Adrenal gland (tissue), 12 donors: ENCODE measurements around the gene PPP2R2C. TPM values are rescaled to one million over a fixed set of nuclear protein-coding genes. Genes with fewer than 3 reads are reported as not detected.

Source experiments
- DNase-seq, 7 donors: peaks; one replicate each; pipeline ENCODE4 v3.0.0-alpha.2; 2019 to 2020
- H3K27ac ChIP-seq, 5 donors: fragments of 200-600 bp; sonication (generic) in 4 of 5; 1 replicate in 3 of 5; 2 replicates in 2 of 5; pipeline versions ENCODE4 v1.5.1 to v1.8.0; 2016 to 2020; ENCODE audit warnings: mild to moderate bottlenecking in 1 of 5
- H3K27me3 ChIP-seq: fragments of 200-600 bp; 2 replicates; pipeline ENCODE4 v1.8.0; 2021
- H3K36me3 ChIP-seq, 2 donors: fragments of 200-600 bp; replicated peaks in 1 of 2; 1 replicate in 1 of 2; 2 replicates in 1 of 2; pipeline versions ENCODE4 v1.5.1 to v1.8.0; 2018 to 2022
- H3K4me1 ChIP-seq, 2 donors: fragments of 200-600 bp; replicated peaks in 1 of 2; 1 replicate in 1 of 2; 2 replicates in 1 of 2; pipeline versions ENCODE4 v1.5.1 to v1.8.0; 2018 to 2021
- H3K4me3 ChIP-seq, 4 donors: fragments of 200-600 bp; sonication (generic) in 3 of 4; one replicate each; pipeline ENCODE4 v1.5.1; 2016 to 2018
- H3K9me3 ChIP-seq, 3 donors: fragments of 200-600 bp; sonication (generic) in 1 of 3; replicated peaks in 1 of 3; 1 replicate in 2 of 3; 2 replicates in 1 of 3; pipeline versions ENCODE4 v1.5.1 to v1.8.0; 2016 to 2021
- CTCF ChIP-seq, 6 experiments: fragments of 450-650 bp in 4 of 6; fragments of 200-600 bp in 2 of 6; sonication (generic) in 1 of 6; IDR thresholded peaks; 1 replicate in 5 of 6; 2 replicates in 1 of 6; pipeline versions ENCODE4 v1.5.1 to v1.8.0; 2016 to 2021; ENCODE audit warnings: antibody characterized with exemption in 6 of 6, mild to moderate bottlenecking in 2 of 6, moderate library complexity in 1 of 6
- POLR2A ChIP-seq, 2 donors: fragments of 450-650 bp; IDR thresholded peaks; one replicate each; pipeline ENCODE4 v1.6.1; 2017; ENCODE audit warnings: antibody characterized with exemption in 2 of 2, mild to moderate bottlenecking in 2 of 2, moderate library complexity in 1 of 2
- WGBS, 4 donors: extraction: QIAGEN DNeasy Blood & Tissue Kit in 2 of 4; methylation state at CpG; one replicate each; pipeline versions ENCODE4 v1.1.5 to v1.1.7; 2013 to 2017; 5-methylcytosine and 5-hydroxymethylcytosine counted together
- intact Hi-C, 2 donors: fragments of 100-400 bp; cut with DNase I; formaldehyde crosslinking; loops; one replicate each; pipeline versions ENCODE4 v1.14.1 to v1.15.0; 2022 to 2023
- polyA plus RNA-seq, 3 donors: library from polyadenylated mRNA; stranded (reverse); fragments of 200-250 nt in 2 of 3; fragments of 350-450 nt in 1 of 3; fragmentation: Illumina TruSeq in 1 of 3; extraction: RNeasy Lipid Tissue Mini Kit (QIAGEN cat#74804) in 1 of 3; gene quantifications; one replicate each; pipeline ENCODE4 v1.2.3, GENCODE V29; 2013 to 2014
- total RNA-seq, 9 donors: library from RNA; depleted of rRNA in 4 of 9; stranded (reverse); fragments of >200 nt in 4 of 9; fragments of 120-200 nt in 1 of 9; fragmentation: NEBNext Ultra II Directional in 1 of 9; extraction: Animal tissue kit (Norgen Biotek cat#: 25700) in 1 of 9; gene quantifications; one replicate each; pipeline versions ENCODE4 v1.1.0 to v1.2.4, GENCODE V29; 2013 to 2023
- donor health status: healthy with polysubstance abuse.
- donor health status: Bipolar disorder and iron deficiency.
- donor health status: DM: yes; HTN: yes; CAD: no.
- donor health status: DM: no; HTN: no; CAD: no.
- donor health status: DM: no; HTN: no; CAD: no.
- donor health status: DM: yes; HTN: yes; CAD: no.

PPP2R2C gene
- total and polyA plus RNA-seq, 12 donors = 0.17 to 7.2 (median 2.0) TPM; not detected in 3

- Histone ChIP-seq H3K4me1 (no peaks in the 10 kb centered on the region), H3K4me3 (no peak overlapping the region), H3K27ac (no peak overlapping the region), H3K36me3 (no peaks in the 10 kb centered on the region), H3K9me3 (peaks cover 0 to 13% (median 0%) of the 10 kb centered on the region in 3 donors), H3K27me3 (no peaks in the 10 kb centered on the region)
- WGBS, 4 donors = 66 to 83% (median 80%) methylated on average over 3 to 4 of the region's 4 CpGs
- intact Hi-C loops = no loop called here
- peak in 1 of 7 donors; percentile 23 for DNase-seq
- TF ChIP-seq CTCF (IDR thresholded peaks at IDR 0.05) = no peak
- no peak for TF ChIP-seq POLR2A (IDR thresholded peaks at IDR 0.05)
Observed at GRCh38 chr4:6507345-6507744, 34.9 kb upstream of the PPP2R2C start.

GRCh38 chr4:6506616-6507140 is 34.3 kb upstream of the PPP2R2C start:
- Histone ChIP-seq H3K36me3 (no peaks in the 10 kb centered on the region), H3K4me3 (no peak overlapping the region), H3K27ac (no peak overlapping the region), H3K9me3 (peaks cover 0 to 13% (median 0%) of the 10 kb centered on the region in 3 donors), H3K4me1 (no peaks in the 10 kb centered on the region), H3K27me3 (no peaks in the 10 kb centered on the region)
- TF ChIP-seq POLR2A (IDR thresholded peaks at IDR 0.05) (no peak), CTCF (IDR thresholded peaks at IDR 0.05) (no peak)
- peak in 1 of 7 donors; percentile 27 for DNase-seq
- 75 to 82% (median 80%) methylated on average over 1 to 3 of the region's 3 CpGs for WGBS, 4 donors
- intact Hi-C loops = no loop called here

GRCh38 chr4:6504900-6505496 is 32.6 kb upstream of the PPP2R2C start:
- H3K27ac ChIP-seq = no peak overlapping the region
- DNase-seq = no peak
- TF ChIP-seq CTCF (IDR thresholded peaks at IDR 0.05) = no peak
- TF ChIP-seq POLR2A (IDR thresholded peaks at IDR 0.05) = no peak
- H3K27me3 ChIP-seq = no peaks in the 10 kb centered on the region
- H3K4me1 ChIP-seq = no peaks in the 10 kb centered on the region
- WGBS, 4 donors = 73 to 81% (median 76%) methylated on average over 5 of the region's 5 CpGs
- intact Hi-C loops = no loop called here
- H3K9me3 ChIP-seq = peaks cover 0 to 13% (median 0%) of the 10 kb centered on the region in 3 donors
- H3K4me3 ChIP-seq = no peak overlapping the region
- no peaks in the 10 kb centered on the region for H3K36me3 ChIP-seq

GRCh38 chr4:6502747-6503465 is 30.5 kb upstream of the PPP2R2C start:
- H3K27ac ChIP-seq = no peak overlapping the region
- no peak overlapping the region for H3K4me3 ChIP-seq
- WGBS, 4 donors = 52 to 78% (median 72%) methylated on average over 6 of the region's 6 CpGs
- TF ChIP-seq POLR2A (IDR thresholded peaks at IDR 0.05) (no peak), CTCF (IDR thresholded peaks at IDR 0.05) (no peak)
- peaks cover 0 to 13% (median 0%) of the 10 kb centered on the region in 3 donors for H3K9me3 ChIP-seq
- H3K4me1 ChIP-seq = no peaks in the 10 kb centered on the region
- peak in 1 of 7 donors; percentile 30 for DNase-seq
- intact Hi-C loops = no loop called here
- no peaks in the 10 kb centered on the region for H3K27me3 ChIP-seq
- no peaks in the 10 kb centered on the region for H3K36me3 ChIP-seq
